OCI-LY7 (cell line): ENCODE measurements around the gene B4GALNT2. TPM values are rescaled to one million over a fixed set of nuclear protein-coding genes. Genes with fewer than 3 reads are reported as not detected.

Experiments
- BruUV-seq: library from RNA; stranded (reverse); fragments of 400-500 nt; replicated peaks from 2 replicates; lab custom pipeline; 2021; lab: Mats Ljungman, UMichigan
- CTCF ChIA-PET: fragments of 300-600 bp; sonication (Branson Sonifier 250); formaldehyde crosslinking; loops from one replicate; lab custom pipeline; 2022; ENCODE audit warnings: antibody characterized with exemption; ENCODE audit not compliant: unreplicated experiment; lab: Charles Lee
- POLR2A ChIA-PET: fragments of 300-600 bp; sonication (Branson Sonifier 250); formaldehyde crosslinking; loops from one replicate; lab custom pipeline; 2022; ENCODE audit warnings: antibody characterized with exemption; lab: Charles Lee
- DNase-seq: peaks from one replicate; pipeline ENCODE4 v3.0.0-alpha.2; 2015; ENCODE audit warnings: low spot score
- H2AFZ ChIP-seq: fragments of 200-600 bp; sonication (generic), shearing (Covaris generic); 2 replicates; pipeline ENCODE4 v1.6.1; 2014; ENCODE audit warnings: mild to moderate bottlenecking, antibody characterized with exemption, low read length, moderate library complexity
- H3K27ac ChIP-seq: fragments of 200-600 bp; sonication (generic); 2 replicates; pipeline ENCODE4 v1.5.1; 2014; ENCODE audit warnings: mixed run types, low read depth, mild to moderate bottlenecking, moderate library complexity, low read length, inconsistent platforms; ENCODE audit not compliant: poor library complexity, severe bottlenecking
- H3K36me3 ChIP-seq: fragments of 200-600 bp; sonication (generic); 2 replicates; pipeline ENCODE4 v1.6.1; 2014; ENCODE audit warnings: mild to moderate bottlenecking, antibody characterized with exemption, low read length, moderate library complexity, mixed read lengths; ENCODE audit not compliant: insufficient read depth
- H3K4me1 ChIP-seq: fragments of 200-600 bp; sonication (generic); 2 replicates; pipeline ENCODE4 v1.5.1; 2014; ENCODE audit warnings: mild to moderate bottlenecking, low read length; ENCODE audit not compliant: insufficient read depth, poor library complexity, severe bottlenecking
- H3K4me2 ChIP-seq: fragments of 200-600 bp; sonication (generic); 2 replicates; pipeline ENCODE4 v1.6.1; 2014; ENCODE audit warnings: mild to moderate bottlenecking, low read length
- H3K4me3 ChIP-seq: fragments of 200-600 bp; sonication (generic); 2 replicates; pipeline ENCODE4 v1.5.1; 2014; ENCODE audit warnings: mild to moderate bottlenecking, low read depth, low read length; ENCODE audit not compliant: poor library complexity, severe bottlenecking
- H3K79me2 ChIP-seq: fragments of 200-600 bp; sonication (generic); 2 replicates; pipeline ENCODE4 v1.6.1; 2016; ENCODE audit warnings: low read depth, mild to moderate bottlenecking, low read length, moderate library complexity, mixed read lengths; ENCODE audit not compliant: insufficient read depth
- H3K9me2 ChIP-seq: fragments of 200-600 bp; sonication (generic); 2 replicates; pipeline ENCODE4 v1.6.1; 2016; ENCODE audit warnings: mild to moderate bottlenecking, low read length, mixed read lengths; ENCODE audit not compliant: insufficient read depth
- H3K9me3 ChIP-seq: fragments of 200-600 bp; sonication (generic); 2 replicates; pipeline ENCODE4 v1.6.1; 2014; ENCODE audit warnings: mild to moderate bottlenecking, mixed run types, low read length, mixed read lengths
- H4K20me1 ChIP-seq: fragments of 200-600 bp; sonication (generic); 2 replicates; pipeline ENCODE4 v1.6.1; 2014; ENCODE audit warnings: mild to moderate bottlenecking, antibody characterized with exemption, low read length, moderate library complexity, mixed read lengths; ENCODE audit not compliant: insufficient read depth
- EZH2phosphoT487 ChIP-seq: fragments of 200-600 bp; sonication (generic); IDR thresholded peaks from 2 replicates; pipeline ENCODE4 v1.6.1; 2018; ENCODE audit warnings: low read depth, borderline replicate concordance, mild to moderate bottlenecking, mixed run types, antibody characterized with exemption, low read length, moderate library complexity, mixed read lengths
- intact Hi-C: fragments of 100-400 bp; cut with micrococcal nuclease; formaldehyde crosslinking; loops from one replicate; pipeline ENCODE4 v1.10.0; 2022; ENCODE audit not compliant: unreplicated experiment
- total RNA-seq, 2 experiments: library from RNA; depleted of rRNA in 1 of 2; stranded (reverse); fragments of >200 nt in 1 of 2; shearing (Covaris generic) in 1 of 2; gene quantifications; 2 replicates each; pipeline ENCODE4 v1.2.3, GENCODE V29; 2014 to 2022
- TF ChIP-seq, protein P1 (sequence below): fragments of 200-600 bp; sonication (generic); conservative IDR thresholded peaks from 2 replicates; pipeline ENCODE4 v1.5.1; 2014; ENCODE audit warnings: mild to moderate bottlenecking, antibody characterized with exemption, low read length, moderate library complexity, mixed read lengths

B4GALNT2 gene
- total RNA-seq, 2 experiments from 2014 or later = not detected

DNA sequence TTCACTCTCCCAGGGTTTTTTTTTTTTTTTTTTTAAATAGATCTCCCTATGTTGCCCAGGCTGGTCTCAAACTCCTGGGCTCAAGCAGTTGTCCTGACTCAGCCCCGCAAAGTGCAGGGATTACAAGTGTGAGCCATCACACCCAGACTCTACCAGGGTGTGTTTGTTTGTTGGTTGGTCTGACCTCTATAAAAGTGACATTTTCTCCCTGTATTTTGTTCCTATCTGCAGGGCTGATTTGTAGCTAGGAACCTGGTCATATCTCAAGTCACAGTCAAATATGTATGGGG, 46.3 kb upstream of the B4GALNT2 start:
- no peak for TF ChIP-seq EZH2phosphoT487
- TF ChIP-seq, protein P1, sequence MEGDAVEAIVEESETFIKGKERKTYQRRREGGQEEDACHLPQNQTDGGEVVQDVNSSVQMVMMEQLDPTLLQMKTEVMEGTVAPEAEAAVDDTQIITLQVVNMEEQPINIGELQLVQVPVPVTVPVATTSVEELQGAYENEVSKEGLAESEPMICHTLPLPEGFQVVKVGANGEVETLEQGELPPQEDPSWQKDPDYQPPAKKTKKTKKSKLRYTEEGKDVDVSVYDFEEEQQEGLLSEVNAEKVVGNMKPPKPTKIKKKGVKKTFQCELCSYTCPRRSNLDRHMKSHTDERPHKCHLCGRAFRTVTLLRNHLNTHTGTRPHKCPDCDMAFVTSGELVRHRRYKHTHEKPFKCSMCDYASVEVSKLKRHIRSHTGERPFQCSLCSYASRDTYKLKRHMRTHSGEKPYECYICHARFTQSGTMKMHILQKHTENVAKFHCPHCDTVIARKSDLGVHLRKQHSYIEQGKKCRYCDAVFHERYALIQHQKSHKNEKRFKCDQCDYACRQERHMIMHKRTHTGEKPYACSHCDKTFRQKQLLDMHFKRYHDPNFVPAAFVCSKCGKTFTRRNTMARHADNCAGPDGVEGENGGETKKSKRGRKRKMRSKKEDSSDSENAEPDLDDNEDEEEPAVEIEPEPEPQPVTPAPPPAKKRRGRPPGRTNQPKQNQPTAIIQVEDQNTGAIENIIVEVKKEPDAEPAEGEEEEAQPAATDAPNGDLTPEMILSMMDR = no peak
- CTCF ChIA-PET = no interaction called here
- no TSS peak for BruUV-seq
- Histone ChIP-seq H3K4me3 (no peak overlapping the region), H3K4me1 (no peaks in the 10 kb centered on the region), H3K79me2 (no peaks in the 10 kb centered on the region), H3K36me3 (no peaks in the 10 kb centered on the region), H3K27ac (no peak overlapping the region), H3K4me2 (no peak overlapping the region), H3K9me3 (no peaks in the 10 kb centered on the region), H4K20me1 (no peaks in the 10 kb centered on the region), H3K9me2 (no peaks in the 10 kb centered on the region), H2AFZ (no peak overlapping the region)
- DNase-seq = no peak
- intact Hi-C loops = no loop called here
- POLR2A ChIA-PET = interaction anchor here (0.7 kb wide), 1 partner anchor 54 kb away, joined by 3 read pairs; no protein-coding TSS in a partner anchor

DNA sequence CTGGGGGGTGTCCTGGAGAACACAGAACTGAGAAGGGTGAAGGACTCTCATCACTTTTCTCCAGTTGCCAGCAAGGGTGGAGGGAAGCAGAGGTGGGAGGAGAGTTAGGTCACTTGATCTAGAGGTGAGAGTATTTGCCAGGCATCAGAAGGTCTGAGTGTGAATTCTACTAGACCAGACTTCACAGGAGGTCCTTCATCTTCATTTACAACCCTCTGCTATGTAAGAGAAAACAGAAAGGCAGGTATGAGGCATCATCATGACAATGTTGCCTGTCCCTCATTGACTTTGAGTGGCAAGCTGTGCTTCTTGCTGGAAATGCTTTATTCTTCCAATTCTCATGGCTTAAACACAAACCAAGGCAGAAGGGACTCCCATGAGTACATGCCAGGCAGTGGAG, 45.9 kb upstream of the B4GALNT2 start:
- intact Hi-C loops = no loop called here
- CTCF ChIA-PET = no interaction called here

DNA sequence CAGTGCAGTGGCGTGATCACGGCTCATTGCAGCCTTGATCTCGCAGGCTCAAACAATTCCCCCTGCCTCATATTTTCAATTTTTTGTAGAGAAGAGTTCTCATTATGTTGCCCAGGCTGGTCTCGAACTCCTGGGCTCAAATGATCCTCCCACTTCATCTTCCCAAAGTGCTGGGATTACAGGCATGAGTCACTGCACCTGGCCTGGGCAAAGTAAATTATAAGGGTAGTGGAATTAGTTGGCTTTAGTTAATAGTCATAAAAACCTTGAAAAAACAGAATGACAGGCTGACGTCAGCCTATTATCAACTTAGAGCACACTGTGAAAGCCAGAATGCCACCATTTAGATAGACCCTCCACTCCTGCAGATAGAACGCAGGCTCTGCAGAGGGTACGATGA, 43.5 kb upstream of the B4GALNT2 start:
- Histone ChIP-seq H2AFZ (no peak overlapping the region), H3K4me3 (no peak overlapping the region), H3K4me2 (no peak overlapping the region), H4K20me1 (no peaks in the 10 kb centered on the region), H3K9me2 (no peaks in the 10 kb centered on the region), H3K27ac (no peak overlapping the region), H3K36me3 (no peaks in the 10 kb centered on the region), H3K4me1 (no peaks in the 10 kb centered on the region), H3K9me3 (no peaks in the 10 kb centered on the region), H3K79me2 (no peaks in the 10 kb centered on the region)
- no TSS peak for BruUV-seq
- intact Hi-C loops = no loop called here
- ChIA-PET CTCF (no interaction called here), POLR2A (interaction anchor here (0.6 kb wide), 1 partner anchor 14 kb away, joined by 4 read pairs; no protein-coding TSS in a partner anchor)
- TF ChIP-seq, protein P1 = no peak
- TF ChIP-seq EZH2phosphoT487 = no peak
- no peak for DNase-seq

More for the DNA sequence above, 45.9 kb upstream of the B4GALNT2 start:
- no peaks in the 10 kb centered on the region for H3K79me2 ChIP-seq
- no TSS peak for BruUV-seq
- H3K4me1 ChIP-seq = no peaks in the 10 kb centered on the region
- no peaks in the 10 kb centered on the region for H4K20me1 ChIP-seq
- no peak overlapping the region for H3K27ac ChIP-seq
- TF ChIP-seq, protein P1 = no peak
- TF ChIP-seq EZH2phosphoT487 = no peak
- H3K9me3 ChIP-seq = no peaks in the 10 kb centered on the region
- H3K9me2 ChIP-seq = no peaks in the 10 kb centered on the region
- no peak overlapping the region for H3K4me2 ChIP-seq
- no peaks in the 10 kb centered on the region for H3K36me3 ChIP-seq
- H2AFZ ChIP-seq = no peak overlapping the region
- DNase-seq = no peak
- H3K4me3 ChIP-seq = no peak overlapping the region
- POLR2A ChIA-PET = interaction anchor here (0.7 kb wide), 1 partner anchor 54 kb away, joined by 3 read pairs; no protein-coding TSS in a partner anchor
